Measurements from ENCODE around the gene FOXE3.

Gene FOXE3

DNA sequence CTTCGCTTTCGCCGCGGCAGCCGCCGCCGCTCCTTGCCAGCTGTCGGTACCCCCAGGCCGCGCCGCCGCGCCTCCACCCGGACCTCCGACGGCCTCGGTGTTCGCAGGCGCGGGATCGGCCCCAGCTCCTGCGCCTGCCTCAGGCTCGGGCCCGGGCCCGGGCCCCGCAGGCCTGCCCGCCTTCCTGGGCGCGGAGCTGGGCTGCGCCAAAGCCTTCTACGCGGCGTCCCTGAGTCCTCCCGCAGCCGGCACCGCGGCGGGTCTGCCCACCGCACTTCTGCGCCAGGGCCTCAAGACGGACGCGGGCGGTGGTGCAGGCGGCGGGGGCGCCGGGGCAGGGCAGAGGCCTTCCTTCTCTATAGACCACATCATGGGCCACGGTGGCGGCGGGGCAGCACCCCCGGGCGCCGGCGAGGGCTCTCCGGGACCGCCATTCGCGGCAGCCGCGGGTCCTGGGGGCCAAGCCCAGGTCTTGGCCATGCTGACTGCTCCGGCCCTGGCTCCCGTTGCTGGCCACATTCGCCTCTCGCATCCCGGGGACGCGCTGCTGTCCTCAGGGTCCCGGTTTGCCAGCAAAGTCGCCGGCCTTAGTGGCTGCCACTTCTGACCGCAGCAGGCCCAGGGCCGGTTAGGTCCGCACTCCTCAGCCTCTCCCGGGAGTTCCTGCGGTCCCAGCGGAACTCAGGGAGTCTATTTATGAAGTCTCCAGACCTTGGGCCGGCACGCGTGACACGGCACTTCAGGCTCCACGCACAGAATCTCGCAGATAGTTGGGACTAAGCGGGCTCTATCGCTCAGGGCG is 23.1 kb downstream of the FOXE3 start:
- H3K36me3 ChIP-seq, result no peaks in the 10 kb centered on the region
- TF ChIP-seq, protein P1, sequence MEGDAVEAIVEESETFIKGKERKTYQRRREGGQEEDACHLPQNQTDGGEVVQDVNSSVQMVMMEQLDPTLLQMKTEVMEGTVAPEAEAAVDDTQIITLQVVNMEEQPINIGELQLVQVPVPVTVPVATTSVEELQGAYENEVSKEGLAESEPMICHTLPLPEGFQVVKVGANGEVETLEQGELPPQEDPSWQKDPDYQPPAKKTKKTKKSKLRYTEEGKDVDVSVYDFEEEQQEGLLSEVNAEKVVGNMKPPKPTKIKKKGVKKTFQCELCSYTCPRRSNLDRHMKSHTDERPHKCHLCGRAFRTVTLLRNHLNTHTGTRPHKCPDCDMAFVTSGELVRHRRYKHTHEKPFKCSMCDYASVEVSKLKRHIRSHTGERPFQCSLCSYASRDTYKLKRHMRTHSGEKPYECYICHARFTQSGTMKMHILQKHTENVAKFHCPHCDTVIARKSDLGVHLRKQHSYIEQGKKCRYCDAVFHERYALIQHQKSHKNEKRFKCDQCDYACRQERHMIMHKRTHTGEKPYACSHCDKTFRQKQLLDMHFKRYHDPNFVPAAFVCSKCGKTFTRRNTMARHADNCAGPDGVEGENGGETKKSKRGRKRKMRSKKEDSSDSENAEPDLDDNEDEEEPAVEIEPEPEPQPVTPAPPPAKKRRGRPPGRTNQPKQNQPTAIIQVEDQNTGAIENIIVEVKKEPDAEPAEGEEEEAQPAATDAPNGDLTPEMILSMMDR (IDR thresholded peaks at IDR 0.05; ENCODE audit: low read depth, low read length), result no peak
- H3K27ac ChIP-seq, result no peak overlapping the region
- H3K4me3 ChIP-seq (ENCODE audit: low read depth, low read length), result no peak overlapping the region
- H3K27me3 ChIP-seq (ENCODE audit: insufficient read depth, low read depth, severe bottlenecking), result peaks cover 62% of the 10 kb centered on the region
- no peak for DNase-seq
- no peaks in the 10 kb centered on the region for H3K9me3 ChIP-seq (ENCODE audit: severe bottlenecking)

- Histone ChIP-seq H3K4me3 (ENCODE audit: low read depth, low read length) (no peak overlapping the region), H3K27me3 (ENCODE audit: insufficient read depth, low read depth, severe bottlenecking) (peaks cover 70% of the 10 kb centered on the region), H3K9me3 (ENCODE audit: severe bottlenecking) (no peaks in the 10 kb centered on the region), H3K36me3 (no peaks in the 10 kb centered on the region), H3K27ac (no peak overlapping the region)
- TF ChIP-seq, protein P1 (IDR thresholded peaks at IDR 0.05; ENCODE audit: low read depth, low read length), result no peak
- no peak for DNase-seq
Measured at GRCh38 chr1:47439819-47440598, 23.9 kb downstream of the FOXE3 start.

GRCh38 chr1:47440599-47441081 is 24.6 kb downstream of the FOXE3 start:
- DNase-seq, result no peak
- no peak overlapping the region for H3K4me3 ChIP-seq (ENCODE audit: low read depth, low read length)
- H3K27me3 ChIP-seq (ENCODE audit: insufficient read depth, low read depth, severe bottlenecking), result peaks cover 77% of the 10 kb centered on the region
- TF ChIP-seq, protein P1 (IDR thresholded peaks at IDR 0.05; ENCODE audit: low read depth, low read length), result no peak
- H3K9me3 ChIP-seq (ENCODE audit: severe bottlenecking), result no peaks in the 10 kb centered on the region
- H3K36me3 ChIP-seq, result no peaks in the 10 kb centered on the region
- no peak overlapping the region for H3K27ac ChIP-seq

- Histone ChIP-seq H3K4me3 (ENCODE audit: low read depth, low read length) (no peak overlapping the region), H3K27me3 (ENCODE audit: insufficient read depth, low read depth, severe bottlenecking) (peaks cover 86% of the 10 kb centered on the region), H3K9me3 (ENCODE audit: severe bottlenecking) (no peaks in the 10 kb centered on the region), H3K36me3 (no peaks in the 10 kb centered on the region), H3K27ac (no peak overlapping the region)
- TF ChIP-seq, protein P1 (IDR thresholded peaks at IDR 0.05; ENCODE audit: low read depth, low read length), result no peak
- no peak for DNase-seq
Measured at GRCh38 chr1:47441450-47442106, 25.5 kb downstream of the FOXE3 start.

DNA sequence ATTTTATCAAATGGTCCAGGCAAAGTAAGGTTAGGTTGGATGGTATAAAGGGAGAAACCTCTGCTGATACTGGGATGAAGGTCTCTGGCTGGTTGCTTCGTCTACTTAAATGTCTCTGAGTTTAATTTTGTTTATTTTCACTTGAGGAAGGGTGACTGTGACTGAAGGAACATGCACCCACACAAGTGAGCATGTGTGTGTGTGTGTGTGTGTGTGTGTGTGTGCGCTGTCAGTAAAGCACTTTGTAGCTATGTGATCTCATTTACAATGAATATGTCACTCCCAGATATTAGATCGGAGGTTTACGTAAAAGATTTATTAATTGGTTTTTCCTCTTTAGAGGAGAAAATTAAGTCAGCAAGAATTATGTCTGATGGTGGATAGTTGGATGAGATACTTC is 26.1 kb downstream of the FOXE3 start:
- Histone ChIP-seq H3K4me3 (ENCODE audit: low read depth, low read length) (no peak overlapping the region), H3K36me3 (no peaks in the 10 kb centered on the region), H3K27ac (no peak overlapping the region), H3K9me3 (ENCODE audit: severe bottlenecking) (no peaks in the 10 kb centered on the region), H3K27me3 (ENCODE audit: insufficient read depth, low read depth, severe bottlenecking) (peaks cover 92% of the 10 kb centered on the region)
- TF ChIP-seq, protein P1 (IDR thresholded peaks at IDR 0.05; ENCODE audit: low read depth, low read length), result no peak
- DNase-seq, result no peak
